ENCODE data around the gene PPP1R7. TPM values are rescaled to one million over a fixed set of nuclear protein-coding genes. Genes with fewer than 3 reads are reported as not detected.

The PPP1R7 gene
- total and polyA plus RNA-seq, 2 of the 4 experiments (the other 2 are of a cell fraction), result 60.8 to 70.0 TPM

GRCh38 chr2:241177526-241178334 lies 27.5 kb downstream of the PPP1R7 start:
- H3K4me2 ChIP-seq (ENCODE audit: low read depth, low read length), result no peak overlapping the region
- ChIA-PET CTCF (no interaction called here), POLR2A (ENCODE audit: unreplicated experiment) (no interaction called here)
- no peak overlapping the region for H3K4ac ChIP-seq (ENCODE audit: low read depth, low read length)
- TF ChIP-seq BHLHE40 (IDR thresholded peaks at IDR 0.05; ENCODE audit: low read depth, low read length), result no peak
- no peak for TF ChIP-seq USF2 (IDR thresholded peaks at IDR 0.05; ENCODE audit: low read depth, low read length)
- TF ChIP-seq NFE2L2 (IDR thresholded peaks at IDR 0.05; ENCODE audit: low read depth, low read length), result no peak
- TF ChIP-seq POLR2A (IDR thresholded peaks at IDR 0.05; ENCODE audit: low read depth, low read length), result no peak
- TF ChIP-seq CEBPB (IDR thresholded peaks at IDR 0.05; ENCODE audit: low read depth, low read length), result no peak
- TF ChIP-seq RFX5 (IDR thresholded peaks at IDR 0.05; ENCODE audit: low read depth, low read length), result no peak
- no peak for DNase-seq
- H2AFZ ChIP-seq (replicated peaks; ENCODE audit: low read length, poor library complexity), result no peak overlapping the region
- peaks cover 3% of the 10 kb centered on the region; the same call in 1 of the 2 replicates for H3K9me1 ChIP-seq (ENCODE audit: insufficient read depth, low read length)
- no peak overlapping the region for H4K8ac ChIP-seq (ENCODE audit: low read depth in 2 of 2, low read length in 2 of 2)
- ATAC-seq (ENCODE audit: low read depth), result no peak
- dilution Hi-C loops (cut with HindIII; ENCODE audit: low sequenced_read_pairs, unreplicated experiment) (no loop called here), in situ Hi-C loops (cut with MboI; ENCODE audit: low sequenced_read_pairs) (no loop called here), intact Hi-C loops (cut with micrococcal nuclease) (no loop called here)
- H3K56ac ChIP-seq (ENCODE audit: extremely low read depth, insufficient read depth, low read length), result no peak overlapping the region
- no peak overlapping the region for H2BK15ac ChIP-seq (ENCODE audit: low read depth, low read length)
- no peak overlapping the region for H3K14ac ChIP-seq (replicated peaks; ENCODE audit: low read depth, low read length)
- H3K18ac ChIP-seq (ENCODE audit: low read depth, low read length), result no peak overlapping the region
- H2BK20ac ChIP-seq (ENCODE audit: low read depth, low read length), result no peak overlapping the region
- H2AK5ac ChIP-seq (ENCODE audit: low read depth, low read length), result no peak overlapping the region
- H2AK9ac ChIP-seq (replicated peaks; ENCODE audit: low read depth, low read length, poor library complexity), result no peak overlapping the region
- no peaks in the 10 kb centered on the region for H3K27me3 ChIP-seq (ENCODE audit: control insufficient read depth, insufficient read depth, low read length)
- peaks cover 13% of the 10 kb centered on the region for H3K36me3 ChIP-seq (ENCODE audit: control insufficient read depth, insufficient read depth, low read length)
- no peaks in the 10 kb centered on the region for H4K20me1 ChIP-seq (ENCODE audit: insufficient read depth, low read length)
- no peaks in the 10 kb centered on the region for H3K9me3 ChIP-seq (ENCODE audit: control insufficient read depth, insufficient read depth, low read length)
- 89% methylated on average over 3 of the region's 12 CpGs; no CpG with 5 or more reads in 1 of the 2 experiments for WGBS, 2 experiments (ENCODE audit: extremely low coverage in 2 of 2, insufficient read length in 1 of 2)
- H4K91ac ChIP-seq (ENCODE audit: insufficient read depth, low read depth, low read length), result no peak overlapping the region
- H3K79me1 ChIP-seq (ENCODE audit: low read depth in 1 of 2, low read length in 2 of 2), result no peaks in the 10 kb centered on the region
- H2BK120ac ChIP-seq (ENCODE audit: low read depth, low read length), result no peak overlapping the region
- no peaks in the 10 kb centered on the region for H3K4me1 ChIP-seq (ENCODE audit: control insufficient read depth, insufficient read depth, low read length)
- no peak overlapping the region for H3K27ac ChIP-seq (ENCODE audit: insufficient read depth, low read length)
- H3K9ac ChIP-seq (ENCODE audit: low read depth, low read length), result no peak overlapping the region
- no TSS peak for BruUV-seq (replicated peaks)
- no peak overlapping the region for H2BK5ac ChIP-seq (ENCODE audit: low read depth, low read length, poor library complexity, severe bottlenecking)
- H3K4me3 ChIP-seq (ENCODE audit: insufficient read depth, low read depth, low read length), result no peak overlapping the region
- no peak overlapping the region for H4K5ac ChIP-seq (ENCODE audit: low read depth, low read length)
- no peak overlapping the region for H3K23ac ChIP-seq (ENCODE audit: low read depth, low read length)

All from IMR-90 (cell line).